HEK293 (cell line): ENCODE results near the gene DOCK4.

Experiments used
- CTCF ChIA-PET: fragments of 350-600 bp; formaldehyde crosslinking; extraction: SDS; loops from one replicate; lab custom pipeline; 2021; ENCODE audit warnings: antibody characterized with exemption; lab: Yijun Ruan, JAX
- POLR2A ChIA-PET: fragments of 300-600 bp; formaldehyde crosslinking; extraction: SDS; loops from one replicate; lab custom pipeline; 2020; ENCODE audit warnings: antibody characterized with exemption, inconsistent platforms; lab: Yijun Ruan, JAX
- H3K27ac ChIP-seq: fragments of 200-500 bp; sonication (Bioruptor generic); 2 replicates; pipeline ENCODE4 v1.5.1; 2014; ENCODE audit warnings: low read depth, low read length, control low read depth, inconsistent platforms; ENCODE audit errors: extremely low read depth
- H3K36me3 ChIP-seq, 2 experiments: fragments of 200-500 bp in 1 of 2; sonication (Bioruptor generic) in 1 of 2; 1 replicate in 1 of 2; 2 replicates in 1 of 2; pipeline ENCODE4 v1.5.1; 2014 to 2017; ENCODE audit warnings: inconsistent platforms in 2 of 2, low read length in 2 of 2; ENCODE audit not compliant: control insufficient read depth in 2 of 2, insufficient read depth in 1 of 2
- H3K4me1 ChIP-seq: fragments of 200-500 bp; sonication (Bioruptor generic); 2 replicates; pipeline ENCODE4 v1.5.1; 2014; ENCODE audit warnings: mild to moderate bottlenecking, low read length, inconsistent platforms; ENCODE audit not compliant: control insufficient read depth, insufficient read depth
- H3K4me3 ChIP-seq: 2 replicates; pipeline ENCODE4 v1.5.1; 2011; ENCODE audit warnings: low read depth, mild to moderate bottlenecking, control low read depth, low read length, moderate library complexity
- H3K9me3 ChIP-seq: fragments of 200-500 bp; sonication (Bioruptor generic); 2 replicates; pipeline ENCODE4 v1.5.1; 2014; ENCODE audit warnings: low read depth, low read length, inconsistent platforms; ENCODE audit not compliant: control insufficient read depth, insufficient read depth
- ATF2 ChIP-seq: fragments of 450-650 bp; formaldehyde crosslinking; IDR thresholded peaks from 2 replicates; pipeline ENCODE4 v1.5.1; 2016; ENCODE audit warnings: missing biosample characterization, missing genetic modification characterization, low read depth
- HIC1 ChIP-seq: fragments of 450-650 bp; formaldehyde crosslinking; IDR thresholded peaks from 2 replicates; pipeline ENCODE4 v1.5.1; 2016; ENCODE audit warnings: missing biosample characterization, missing genetic modification characterization
- HOXD13 ChIP-seq: sonication (generic); formaldehyde crosslinking; IDR thresholded peaks from 2 replicates; pipeline ENCODE4 v1.8.0; 2022; ENCODE audit warnings: missing genetic modification reagents, borderline replicate concordance
- KLF8 ChIP-seq: fragments of 450-650 bp; formaldehyde crosslinking; IDR thresholded peaks from 2 replicates; pipeline ENCODE4 v1.5.1; 2016; ENCODE audit warnings: missing biosample characterization, missing genetic modification characterization
- SETDB1 ChIP-seq: IDR thresholded peaks from one replicate; pipeline ENCODE4 v1.6.1; 2017; ENCODE audit warnings: mild to moderate bottlenecking, low read length, moderate library complexity, mixed read lengths; ENCODE audit not compliant: insufficient read length
- SP7 ChIP-seq: fragments of 450-650 bp; formaldehyde crosslinking; IDR thresholded peaks from 2 replicates; pipeline ENCODE4 v1.5.1; 2016; ENCODE audit warnings: missing biosample characterization, missing genetic modification characterization
- YY1 ChIP-seq: fragments of 450-650 bp; formaldehyde crosslinking; IDR thresholded peaks from 2 replicates; pipeline ENCODE4 v1.5.1; 2018; ENCODE audit warnings: missing biosample characterization, missing genetic modification characterization
- ZNF112 ChIP-seq: fragments of 450-650 bp; formaldehyde crosslinking; IDR thresholded peaks from 2 replicates; pipeline ENCODE4 v1.5.0; 2017; ENCODE audit warnings: missing biosample characterization, missing genetic modification characterization
- ZNF175 ChIP-seq: fragments of 450-650 bp; formaldehyde crosslinking; IDR thresholded peaks from 2 replicates; pipeline ENCODE4 v1.5.1; 2016; ENCODE audit warnings: missing biosample characterization, missing genetic modification characterization
- ZNF18 ChIP-seq: fragments of 450-650 bp; formaldehyde crosslinking; IDR thresholded peaks from 2 replicates; pipeline ENCODE4 v1.5.1; 2016; ENCODE audit warnings: missing biosample characterization, missing genetic modification characterization
- ZNF24 ChIP-seq: fragments of 450-650 bp; formaldehyde crosslinking; IDR thresholded peaks from 2 replicates; pipeline ENCODE4 v1.5.1; 2016; ENCODE audit warnings: missing biosample characterization, missing genetic modification characterization
- ZNF354C ChIP-seq: fragments of 450-650 bp; formaldehyde crosslinking; IDR thresholded peaks from 2 replicates; pipeline ENCODE4 v1.5.1; 2016; ENCODE audit warnings: missing biosample characterization, missing genetic modification characterization, low read depth, borderline replicate concordance
- ZNF366 ChIP-seq: fragments of 450-650 bp; formaldehyde crosslinking; conservative IDR thresholded peaks from 2 replicates; pipeline ENCODE4 v1.5.1; 2016; ENCODE audit warnings: missing biosample characterization, missing genetic modification characterization
- ZNF391 ChIP-seq: fragments of 450-650 bp; formaldehyde crosslinking; IDR thresholded peaks from 2 replicates; pipeline ENCODE4 v1.5.1; 2016; ENCODE audit warnings: low read depth, missing biosample characterization, missing genetic modification characterization, borderline replicate concordance
- ZNF404 ChIP-seq: fragments of 450-650 bp; formaldehyde crosslinking; IDR thresholded peaks from 2 replicates; pipeline ENCODE4 v1.5.1; 2017; ENCODE audit warnings: missing biosample characterization, missing genetic modification characterization
- ZNF416 ChIP-seq: fragments of 450-650 bp; formaldehyde crosslinking; IDR thresholded peaks from 2 replicates; pipeline ENCODE4 v1.5.1; 2016; ENCODE audit warnings: missing biosample characterization, missing genetic modification characterization
- ZNF549 ChIP-seq: fragments of 450-650 bp; IDR thresholded peaks from 2 replicates; pipeline ENCODE4 v1.5.1; 2018; ENCODE audit warnings: missing biosample characterization, missing genetic modification characterization, mild to moderate bottlenecking, inconsistent platforms, moderate library complexity
- ZNF645 ChIP-seq: fragments of 450-650 bp; formaldehyde crosslinking; IDR thresholded peaks from 2 replicates; pipeline ENCODE4; 2016; ENCODE audit warnings: missing biosample characterization, missing genetic modification characterization
- ZNF660 ChIP-seq: fragments of 450-650 bp; IDR thresholded peaks from 2 replicates; pipeline ENCODE4 v1.5.1; 2018; ENCODE audit warnings: missing biosample characterization, mild to moderate bottlenecking, missing genetic modification characterization
- ZNF830 ChIP-seq: fragments of 450-650 bp; IDR thresholded peaks from 2 replicates; pipeline ENCODE4 v1.5.0; 2018; ENCODE audit warnings: missing biosample characterization, missing genetic modification characterization, low read depth, mild to moderate bottlenecking, moderate library complexity
- ZSCAN16 ChIP-seq: fragments of 450-650 bp; formaldehyde crosslinking; IDR thresholded peaks from 2 replicates; pipeline ENCODE4 v1.5.1; 2016; ENCODE audit warnings: missing biosample characterization, missing genetic modification characterization
- ZXDB ChIP-seq: fragments of 450-650 bp; formaldehyde crosslinking; IDR thresholded peaks from 2 replicates; pipeline ENCODE4 v1.5.1; 2016; ENCODE audit warnings: missing biosample characterization, missing genetic modification characterization
- TF ChIP-seq, protein P1 (sequence below): fragments of 450-650 bp; formaldehyde crosslinking; IDR thresholded peaks from 2 replicates; pipeline ENCODE4 v1.5.1; 2016; ENCODE audit warnings: missing biosample characterization, missing genetic modification characterization
- TF ChIP-seq, protein P2 (sequence below): fragments of 450-650 bp; formaldehyde crosslinking; IDR thresholded peaks from 2 replicates; pipeline ENCODE4 v1.5.1; 2016; ENCODE audit warnings: missing biosample characterization, missing genetic modification characterization

The DOCK4 gene

DNA sequence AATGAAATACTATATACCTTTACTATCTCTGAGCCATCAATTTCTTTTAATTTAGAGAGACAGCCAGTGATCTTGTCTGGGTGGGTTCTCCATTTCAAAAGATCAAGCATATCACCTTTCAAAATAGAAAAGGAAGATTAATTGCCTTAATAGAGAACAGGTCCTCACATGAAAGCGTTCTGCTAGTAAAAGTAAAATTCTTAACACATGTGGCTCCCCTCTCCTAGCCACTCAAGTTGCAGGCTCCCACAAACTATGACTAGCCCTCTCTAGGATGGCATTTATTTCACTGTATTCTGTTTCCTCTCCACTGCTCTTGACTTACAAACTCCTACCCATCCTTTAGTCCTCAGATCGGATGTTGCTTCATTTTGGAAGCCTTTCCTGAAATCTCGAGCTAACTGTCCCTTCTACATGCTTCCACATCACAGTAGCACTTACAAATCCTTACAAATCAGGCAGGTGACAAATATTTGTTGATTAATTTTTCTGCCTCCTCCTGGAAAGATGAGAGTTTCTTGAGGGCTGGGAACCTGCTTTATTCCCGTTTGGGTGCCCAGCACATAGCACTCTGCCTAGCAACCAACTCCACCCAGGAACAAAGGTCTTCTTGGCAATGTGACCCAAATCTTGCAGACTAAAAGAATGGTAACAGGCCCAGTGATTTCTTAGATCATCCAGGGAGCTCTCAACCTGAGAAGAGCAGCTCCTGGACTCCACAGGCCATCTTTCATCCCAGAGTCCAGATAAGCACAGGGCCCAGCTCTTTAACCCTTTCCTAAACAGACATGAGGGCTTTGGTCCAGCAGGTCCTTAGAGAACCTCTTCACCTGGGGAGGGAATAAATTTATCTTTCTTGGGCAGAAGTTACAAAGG lies 333.5 kb downstream of the DOCK4 start:
- POLR2A ChIA-PET, result no interaction called here
- TF ChIP-seq ZNF416 (no peak), ZNF366 (tag by site-specific recombination) (no peak), HIC1 (tag by site-specific recombination) (no peak), ATF2 (tag by site-specific recombination) (no peak), ZNF830 (tag by site-specific recombination) (no peak), ZSCAN16 (no peak), HOXD13 (CRISPR knock-in tag) (no peak), SP7 (tag by site-specific recombination) (no peak), YY1 (no peak), ZNF18 (tag by site-specific recombination) (no peak)
- Histone ChIP-seq H3K27ac (no peak overlapping the region), H3K4me1 (no peaks in the 10 kb centered on the region), H3K9me3 (no peaks in the 10 kb centered on the region), H3K36me3 (no peaks in the 10 kb centered on the region), H3K4me3 (no peak overlapping the region)
- CTCF ChIA-PET, result interaction anchor here (1.6 kb wide), 1 partner anchor 9 kb away, joined by 6 read pairs; no protein-coding TSS in a partner anchor

- no peaks in the 10 kb centered on the region for H3K9me3 ChIP-seq
- no peaks in the 10 kb centered on the region for H3K36me3 ChIP-seq
- CTCF ChIA-PET, result no interaction called here
- no peak overlapping the region for H3K4me3 ChIP-seq
- no peaks in the 10 kb centered on the region for H3K4me1 ChIP-seq
- H3K27ac ChIP-seq, result no peak overlapping the region
- POLR2A ChIA-PET, result no interaction called here
- no peak for TF ChIP-seq ZNF404 (tag by site-specific recombination)
- TF ChIP-seq ZNF112 (tag by site-specific recombination), result no peak
- TF ChIP-seq, protein P1, sequence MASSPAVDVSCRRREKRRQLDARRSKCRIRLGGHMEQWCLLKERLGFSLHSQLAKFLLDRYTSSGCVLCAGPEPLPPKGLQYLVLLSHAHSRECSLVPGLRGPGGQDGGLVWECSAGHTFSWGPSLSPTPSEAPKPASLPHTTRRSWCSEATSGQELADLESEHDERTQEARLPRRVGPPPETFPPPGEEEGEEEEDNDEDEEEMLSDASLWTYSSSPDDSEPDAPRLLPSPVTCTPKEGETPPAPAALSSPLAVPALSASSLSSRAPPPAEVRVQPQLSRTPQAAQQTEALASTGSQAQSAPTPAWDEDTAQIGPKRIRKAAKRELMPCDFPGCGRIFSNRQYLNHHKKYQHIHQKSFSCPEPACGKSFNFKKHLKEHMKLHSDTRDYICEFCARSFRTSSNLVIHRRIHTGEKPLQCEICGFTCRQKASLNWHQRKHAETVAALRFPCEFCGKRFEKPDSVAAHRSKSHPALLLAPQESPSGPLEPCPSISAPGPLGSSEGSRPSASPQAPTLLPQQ (tag by site-specific recombination), result no peak
- TF ChIP-seq ZNF549 (tag by site-specific recombination), result no peak
- no peak for TF ChIP-seq ZNF354C
- TF ChIP-seq ZNF175 (tag by site-specific recombination), result no peak
- TF ChIP-seq ZNF391 (tag by site-specific recombination), result no peak
- TF ChIP-seq, protein P2, sequence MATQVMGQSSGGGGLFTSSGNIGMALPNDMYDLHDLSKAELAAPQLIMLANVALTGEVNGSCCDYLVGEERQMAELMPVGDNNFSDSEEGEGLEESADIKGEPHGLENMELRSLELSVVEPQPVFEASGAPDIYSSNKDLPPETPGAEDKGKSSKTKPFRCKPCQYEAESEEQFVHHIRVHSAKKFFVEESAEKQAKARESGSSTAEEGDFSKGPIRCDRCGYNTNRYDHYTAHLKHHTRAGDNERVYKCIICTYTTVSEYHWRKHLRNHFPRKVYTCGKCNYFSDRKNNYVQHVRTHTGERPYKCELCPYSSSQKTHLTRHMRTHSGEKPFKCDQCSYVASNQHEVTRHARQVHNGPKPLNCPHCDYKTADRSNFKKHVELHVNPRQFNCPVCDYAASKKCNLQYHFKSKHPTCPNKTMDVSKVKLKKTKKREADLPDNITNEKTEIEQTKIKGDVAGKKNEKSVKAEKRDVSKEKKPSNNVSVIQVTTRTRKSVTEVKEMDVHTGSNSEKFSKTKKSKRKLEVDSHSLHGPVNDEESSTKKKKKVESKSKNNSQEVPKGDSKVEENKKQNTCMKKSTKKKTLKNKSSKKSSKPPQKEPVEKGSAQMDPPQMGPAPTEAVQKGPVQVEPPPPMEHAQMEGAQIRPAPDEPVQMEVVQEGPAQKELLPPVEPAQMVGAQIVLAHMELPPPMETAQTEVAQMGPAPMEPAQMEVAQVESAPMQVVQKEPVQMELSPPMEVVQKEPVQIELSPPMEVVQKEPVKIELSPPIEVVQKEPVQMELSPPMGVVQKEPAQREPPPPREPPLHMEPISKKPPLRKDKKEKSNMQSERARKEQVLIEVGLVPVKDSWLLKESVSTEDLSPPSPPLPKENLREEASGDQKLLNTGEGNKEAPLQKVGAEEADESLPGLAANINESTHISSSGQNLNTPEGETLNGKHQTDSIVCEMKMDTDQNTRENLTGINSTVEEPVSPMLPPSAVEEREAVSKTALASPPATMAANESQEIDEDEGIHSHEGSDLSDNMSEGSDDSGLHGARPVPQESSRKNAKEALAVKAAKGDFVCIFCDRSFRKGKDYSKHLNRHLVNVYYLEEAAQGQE (tag by site-specific recombination), result no peak
- TF ChIP-seq KLF8 (tag by site-specific recombination), result no peak
- TF ChIP-seq ZNF645 (tag by site-specific recombination), result no peak
- no peak for TF ChIP-seq ZXDB (tag by site-specific recombination)
- no peak for TF ChIP-seq ZNF660 (tag by site-specific recombination)
- TF ChIP-seq SETDB1, result no peak
- TF ChIP-seq ZNF24, result no peak
Observed at GRCh38 chr7:111871283-111871682, 334.9 kb downstream of the DOCK4 start.
